ENCODE measurements around the gene NUP210L. TPM values are rescaled to one million over a fixed set of nuclear protein-coding genes. Genes with fewer than 3 reads are reported as not detected.

NUP210L gene
- total and polyA plus RNA-seq, 9 of the 15 experiments (the other 6 are each of a cell fraction or from before 2014, with no cell fraction given) = 0.01 to 0.04 TPM; not detected in 7

DNA sequence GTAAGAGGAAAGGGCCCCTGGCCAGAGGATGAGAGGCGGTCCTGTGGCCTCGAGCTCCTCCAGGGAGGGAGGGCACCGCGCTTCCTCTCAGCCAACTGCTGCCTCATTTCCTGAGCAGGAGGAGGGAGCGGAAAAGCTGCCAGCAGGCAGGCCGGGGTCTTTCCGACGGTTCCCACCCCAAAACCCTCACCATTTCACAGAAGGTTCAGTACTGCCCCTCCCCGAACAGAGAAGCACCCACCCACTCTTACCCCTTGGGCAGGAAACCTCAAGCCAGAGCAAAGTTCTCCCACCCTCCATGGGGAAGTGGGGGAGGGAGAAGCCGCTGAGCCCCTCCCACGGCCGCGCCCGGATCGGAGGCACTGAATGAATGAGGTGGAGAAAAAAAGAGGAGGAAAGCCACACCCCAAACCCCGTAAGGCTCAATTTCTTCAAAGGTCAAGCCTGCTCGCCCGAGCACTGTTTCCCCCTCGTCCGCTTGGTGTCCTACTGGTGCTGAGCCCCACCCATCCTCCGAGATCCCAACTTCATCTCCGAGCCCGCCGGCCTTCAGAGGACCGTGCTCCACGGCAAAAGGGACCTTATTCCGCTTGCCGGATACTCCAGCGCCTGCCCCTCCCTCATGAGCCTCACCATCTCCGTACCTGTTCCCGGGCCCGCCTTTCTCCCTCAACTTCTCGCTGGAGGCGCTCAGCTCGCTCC, 27.6 kb upstream of the NUP210L start (continued):
- TF ChIP-seq, protein P1, sequence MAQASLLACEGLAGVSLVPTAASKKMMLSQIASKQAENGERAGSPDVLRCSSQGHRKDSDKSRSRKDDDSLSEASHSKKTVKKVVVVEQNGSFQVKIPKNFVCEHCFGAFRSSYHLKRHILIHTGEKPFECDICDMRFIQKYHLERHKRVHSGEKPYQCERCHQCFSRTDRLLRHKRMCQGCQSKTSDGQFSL (CRISPR knock-in tag; IDR thresholded peaks at IDR 0.05) = no peak; the same call in 1 of the 2 replicates
- TF ChIP-seq, protein P1 (tag; IDR thresholded peaks at IDR 0.05) = no peak
- 0 out of 2 replicates have a peak, but pooled peaks have one; percentile 20 for TF ChIP-seq MBD2 (IDR thresholded peaks at IDR 0.05; ENCODE audit: borderline replicate concordance, low read depth)
- TF ChIP-seq FOXK2 (conservative IDR thresholded peaks at IDR 0.05 in 1 of 2, IDR thresholded peaks at IDR 0.05 in 1 of 2; ENCODE audit: low read depth in 2 of 2) = no peak
- no peak for TF ChIP-seq RFX7 (CRISPR knock-in tag; IDR thresholded peaks at IDR 0.05)
- TF ChIP-seq BACH1 (tag; IDR thresholded peaks at IDR 0.05) = no peak
- TF ChIP-seq MYBL2 (IDR thresholded peaks at IDR 0.05; ENCODE audit: low read depth) = no peak
- no peak for TF ChIP-seq MYBL2 (CRISPR knock-in tag; IDR thresholded peaks at IDR 0.05; ENCODE audit: borderline replicate concordance)
- no peak for TF ChIP-seq ZNF830 (CRISPR knock-in tag; IDR thresholded peaks at IDR 0.05)
- 0 out of 2 replicates have a peak, but pooled peaks have one; percentile 7 for TF ChIP-seq HDAC2 (IDR thresholded peaks at IDR 0.05)
- TF ChIP-seq ZBTB7A (IDR thresholded peaks at IDR 0.05; ENCODE audit: borderline replicate concordance, control insufficient read depth, low read depth, low read length) = peak; percentile 77; the same call in 1 of the 2 replicates
- peak; percentile 74 to 77; a peak in 1 of 4 replicates for TF ChIP-seq ETV6 (IDR thresholded peaks at IDR 0.05; ENCODE audit: borderline replicate concordance in 1 of 2, low read depth in 2 of 2, low read length in 1 of 2)
- no peak for TF ChIP-seq ETV6 (CRISPR knock-in tag; IDR thresholded peaks at IDR 0.05; ENCODE audit: borderline replicate concordance)
- TF ChIP-seq, protein P2, sequence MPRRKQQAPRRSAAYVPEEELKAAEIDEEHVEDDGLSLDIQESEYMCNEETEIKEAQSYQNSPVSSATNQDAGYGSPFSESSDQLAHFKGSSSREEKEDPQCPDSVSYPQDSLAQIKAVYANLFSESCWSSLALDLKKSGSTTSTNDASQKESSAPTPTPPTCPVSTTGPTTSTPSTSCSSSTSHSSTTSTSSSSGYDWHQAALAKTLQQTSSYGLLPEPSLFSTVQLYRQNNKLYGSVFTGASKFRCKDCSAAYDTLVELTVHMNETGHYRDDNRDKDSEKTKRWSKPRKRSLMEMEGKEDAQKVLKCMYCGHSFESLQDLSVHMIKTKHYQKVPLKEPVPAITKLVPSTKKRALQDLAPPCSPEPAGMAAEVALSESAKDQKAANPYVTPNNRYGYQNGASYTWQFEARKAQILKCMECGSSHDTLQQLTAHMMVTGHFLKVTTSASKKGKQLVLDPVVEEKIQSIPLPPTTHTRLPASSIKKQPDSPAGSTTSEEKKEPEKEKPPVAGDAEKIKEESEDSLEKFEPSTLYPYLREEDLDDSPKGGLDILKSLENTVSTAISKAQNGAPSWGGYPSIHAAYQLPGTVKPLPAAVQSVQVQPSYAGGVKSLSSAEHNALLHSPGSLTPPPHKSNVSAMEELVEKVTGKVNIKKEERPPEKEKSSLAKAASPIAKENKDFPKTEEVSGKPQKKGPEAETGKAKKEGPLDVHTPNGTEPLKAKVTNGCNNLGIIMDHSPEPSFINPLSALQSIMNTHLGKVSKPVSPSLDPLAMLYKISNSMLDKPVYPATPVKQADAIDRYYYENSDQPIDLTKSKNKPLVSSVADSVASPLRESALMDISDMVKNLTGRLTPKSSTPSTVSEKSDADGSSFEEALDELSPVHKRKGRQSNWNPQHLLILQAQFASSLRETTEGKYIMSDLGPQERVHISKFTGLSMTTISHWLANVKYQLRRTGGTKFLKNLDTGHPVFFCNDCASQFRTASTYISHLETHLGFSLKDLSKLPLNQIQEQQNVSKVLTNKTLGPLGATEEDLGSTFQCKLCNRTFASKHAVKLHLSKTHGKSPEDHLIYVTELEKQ (CRISPR knock-in tag; IDR thresholded peaks at IDR 0.05) = no peak
- no peak for TF ChIP-seq FOXJ3 (CRISPR knock-in tag; IDR thresholded peaks at IDR 0.05)
- TF ChIP-seq, protein P3, sequence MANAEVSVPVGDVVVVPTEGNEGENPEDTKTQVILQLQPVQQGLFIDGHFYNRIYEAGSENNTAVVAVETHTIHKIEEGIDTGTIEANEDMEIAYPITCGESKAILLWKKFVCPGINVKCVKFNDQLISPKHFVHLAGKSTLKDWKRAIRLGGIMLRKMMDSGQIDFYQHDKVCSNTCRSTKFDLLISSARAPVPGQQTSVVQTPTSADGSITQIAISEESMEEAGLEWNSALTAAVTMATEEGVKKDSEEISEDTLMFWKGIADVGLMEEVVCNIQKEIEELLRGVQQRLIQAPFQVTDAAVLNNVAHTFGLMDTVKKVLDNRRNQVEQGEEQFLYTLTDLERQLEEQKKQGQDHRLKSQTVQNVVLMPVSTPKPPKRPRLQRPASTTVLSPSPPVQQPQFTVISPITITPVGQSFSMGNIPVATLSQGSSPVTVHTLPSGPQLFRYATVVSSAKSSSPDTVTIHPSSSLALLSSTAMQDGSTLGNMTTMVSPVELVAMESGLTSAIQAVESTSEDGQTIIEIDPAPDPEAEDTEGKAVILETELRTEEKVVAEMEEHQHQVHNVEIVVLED (CRISPR knock-in tag; IDR thresholded peaks at IDR 0.05) = no peak
- TF ChIP-seq ARNT (IDR thresholded peaks at IDR 0.05) = no peak
- peak; percentile 53; the same call in 1 of the 2 replicates for TF ChIP-seq MXI1 (IDR thresholded peaks at IDR 0.05; ENCODE audit: low read depth, low read length)
- no peak for TF ChIP-seq TAF9B (IDR thresholded peaks at IDR 0.05; ENCODE audit: partially characterized antibody)
- no peak for TF ChIP-seq FUS (optimal IDR thresholded peaks at IDR 0.05; ENCODE audit: low read depth, low read length)
- TF ChIP-seq ZNF444 (CRISPR knock-in tag; IDR thresholded peaks at IDR 0.05) = 0 out of 2 replicates have a peak, but pooled peaks have one; percentile 18
- TF ChIP-seq TCF7L2 (IDR thresholded peaks at IDR 0.05; ENCODE audit: low read depth, low read length) = no peak
- TF ChIP-seq NR2C2 (CRISPR knock-in tag; IDR thresholded peaks at IDR 0.05) = no peak; the same call in 1 of the 2 replicates
- TF ChIP-seq NR2C2 (tag; IDR thresholded peaks at IDR 0.05) = no peak

Measured in K562 (cell line).